ENCODE data around the gene CNTN4. TPM values are rescaled to one million over a fixed set of nuclear protein-coding genes. Genes with fewer than 3 reads are reported as not detected.

CNTN4 gene
- total RNA-seq, 1 donor from 2014 or later, result 16.5 TPM

GRCh38 chr3:3087279-3087678, 988.6 kb downstream of the CNTN4 start:
- Histone ChIP-seq H3K4me3 (ENCODE audit: low read depth, low read length) (no peak overlapping the region), H3K36me3 (ENCODE audit: control insufficient read depth, insufficient read depth, low read length) (no peaks in the 10 kb centered on the region), H3K27me3 (ENCODE audit: control insufficient read depth, insufficient read depth, low read length) (no peaks in the 10 kb centered on the region)
- TF ChIP-seq, protein P1, sequence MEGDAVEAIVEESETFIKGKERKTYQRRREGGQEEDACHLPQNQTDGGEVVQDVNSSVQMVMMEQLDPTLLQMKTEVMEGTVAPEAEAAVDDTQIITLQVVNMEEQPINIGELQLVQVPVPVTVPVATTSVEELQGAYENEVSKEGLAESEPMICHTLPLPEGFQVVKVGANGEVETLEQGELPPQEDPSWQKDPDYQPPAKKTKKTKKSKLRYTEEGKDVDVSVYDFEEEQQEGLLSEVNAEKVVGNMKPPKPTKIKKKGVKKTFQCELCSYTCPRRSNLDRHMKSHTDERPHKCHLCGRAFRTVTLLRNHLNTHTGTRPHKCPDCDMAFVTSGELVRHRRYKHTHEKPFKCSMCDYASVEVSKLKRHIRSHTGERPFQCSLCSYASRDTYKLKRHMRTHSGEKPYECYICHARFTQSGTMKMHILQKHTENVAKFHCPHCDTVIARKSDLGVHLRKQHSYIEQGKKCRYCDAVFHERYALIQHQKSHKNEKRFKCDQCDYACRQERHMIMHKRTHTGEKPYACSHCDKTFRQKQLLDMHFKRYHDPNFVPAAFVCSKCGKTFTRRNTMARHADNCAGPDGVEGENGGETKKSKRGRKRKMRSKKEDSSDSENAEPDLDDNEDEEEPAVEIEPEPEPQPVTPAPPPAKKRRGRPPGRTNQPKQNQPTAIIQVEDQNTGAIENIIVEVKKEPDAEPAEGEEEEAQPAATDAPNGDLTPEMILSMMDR (IDR thresholded peaks at IDR 0.05; ENCODE audit: insufficient read depth, low read length, poor library complexity, severe bottlenecking), result no peak
- no peak for DNase-seq (ENCODE audit: low read depth)

GRCh38 chr3:3087716-3088465, 989.2 kb downstream of the CNTN4 start:
- Histone ChIP-seq H3K27me3 (ENCODE audit: control insufficient read depth, insufficient read depth, low read length) (no peaks in the 10 kb centered on the region), H3K36me3 (ENCODE audit: control insufficient read depth, insufficient read depth, low read length) (no peaks in the 10 kb centered on the region), H3K4me3 (ENCODE audit: low read depth, low read length) (no peak overlapping the region)
- no peak for DNase-seq (ENCODE audit: low read depth)
- TF ChIP-seq, protein P1 (IDR thresholded peaks at IDR 0.05; ENCODE audit: insufficient read depth, low read length, poor library complexity, severe bottlenecking), result no peak

- DNase-seq (ENCODE audit: low read depth), result no peak
- TF ChIP-seq, protein P1 (IDR thresholded peaks at IDR 0.05; ENCODE audit: insufficient read depth, low read length, poor library complexity, severe bottlenecking), result no peak
- Histone ChIP-seq H3K36me3 (ENCODE audit: control insufficient read depth, insufficient read depth, low read length) (no peaks in the 10 kb centered on the region), H3K4me3 (ENCODE audit: low read depth, low read length) (no peak overlapping the region), H3K27me3 (ENCODE audit: control insufficient read depth, insufficient read depth, low read length) (no peaks in the 10 kb centered on the region)
Measured at GRCh38 chr3:3089017-3089416, 990.4 kb downstream of the CNTN4 start.

- DNase-seq (ENCODE audit: low read depth), result no peak
- H3K27me3 ChIP-seq (ENCODE audit: control insufficient read depth, insufficient read depth, low read length), result no peaks in the 10 kb centered on the region
- TF ChIP-seq, protein P1 (IDR thresholded peaks at IDR 0.05; ENCODE audit: insufficient read depth, low read length, poor library complexity, severe bottlenecking), result no peak
- no peak overlapping the region for H3K4me3 ChIP-seq (ENCODE audit: low read depth, low read length)
- no peaks in the 10 kb centered on the region for H3K36me3 ChIP-seq (ENCODE audit: control insufficient read depth, insufficient read depth, low read length)
Measured at GRCh38 chr3:3097958-3098357, 999.3 kb downstream of the CNTN4 start.

GRCh38 chr3:3101660-3102458, 1003.2 kb downstream of the CNTN4 start:
- H3K27me3 ChIP-seq (ENCODE audit: control insufficient read depth, insufficient read depth, low read length), result no peaks in the 10 kb centered on the region
- TF ChIP-seq, protein P1 (IDR thresholded peaks at IDR 0.05; ENCODE audit: insufficient read depth, low read length, poor library complexity, severe bottlenecking), result no peak
- H3K36me3 ChIP-seq (ENCODE audit: control insufficient read depth, insufficient read depth, low read length), result no peaks in the 10 kb centered on the region
- DNase-seq (ENCODE audit: low read depth), result no peak
- no peak overlapping the region for H3K4me3 ChIP-seq (ENCODE audit: low read depth, low read length)

Data from kidney epithelial cell (primary cell).